Measurements from ENCODE around the gene ZNF467.

The ZNF467 gene

GRCh38 chr7:149721084-149721601, 52.2 kb downstream of the ZNF467 start:
- Histone ChIP-seq H3K4me3 (replicated peaks; ENCODE audit: insufficient read depth, low read length) (no peak overlapping the region), H3K27ac (replicated peaks) (no peak overlapping the region), H3K27me3 (ENCODE audit: insufficient read depth, poor library complexity, severe bottlenecking) (no peaks in the 10 kb centered on the region)
- DNase-seq (ENCODE audit: low read depth in 1 of 2, low spot score in 1 of 2): no peak
- TF ChIP-seq SPI1 (IDR thresholded peaks at IDR 0.05; ENCODE audit: borderline replicate concordance, low read depth) (no peak), REST (IDR thresholded peaks at IDR 0.05; ENCODE audit: insufficient replicate concordance, low read depth) (no peak), GABPA (IDR thresholded peaks at IDR 0.05; ENCODE audit: low read depth) (no peak), POLR2AphosphoS5 (IDR thresholded peaks at IDR 0.05; ENCODE audit: low read depth) (no peak)
- TF ChIP-seq, protein P1, sequence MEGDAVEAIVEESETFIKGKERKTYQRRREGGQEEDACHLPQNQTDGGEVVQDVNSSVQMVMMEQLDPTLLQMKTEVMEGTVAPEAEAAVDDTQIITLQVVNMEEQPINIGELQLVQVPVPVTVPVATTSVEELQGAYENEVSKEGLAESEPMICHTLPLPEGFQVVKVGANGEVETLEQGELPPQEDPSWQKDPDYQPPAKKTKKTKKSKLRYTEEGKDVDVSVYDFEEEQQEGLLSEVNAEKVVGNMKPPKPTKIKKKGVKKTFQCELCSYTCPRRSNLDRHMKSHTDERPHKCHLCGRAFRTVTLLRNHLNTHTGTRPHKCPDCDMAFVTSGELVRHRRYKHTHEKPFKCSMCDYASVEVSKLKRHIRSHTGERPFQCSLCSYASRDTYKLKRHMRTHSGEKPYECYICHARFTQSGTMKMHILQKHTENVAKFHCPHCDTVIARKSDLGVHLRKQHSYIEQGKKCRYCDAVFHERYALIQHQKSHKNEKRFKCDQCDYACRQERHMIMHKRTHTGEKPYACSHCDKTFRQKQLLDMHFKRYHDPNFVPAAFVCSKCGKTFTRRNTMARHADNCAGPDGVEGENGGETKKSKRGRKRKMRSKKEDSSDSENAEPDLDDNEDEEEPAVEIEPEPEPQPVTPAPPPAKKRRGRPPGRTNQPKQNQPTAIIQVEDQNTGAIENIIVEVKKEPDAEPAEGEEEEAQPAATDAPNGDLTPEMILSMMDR (IDR thresholded peaks at IDR 0.05; ENCODE audit: insufficient read depth, low read length): no peak

- no peak overlapping the region for H3K27ac ChIP-seq (replicated peaks)
Observed at GRCh38 chr7:149720372-149721083, 52.9 kb downstream of the ZNF467 start.

DNA sequence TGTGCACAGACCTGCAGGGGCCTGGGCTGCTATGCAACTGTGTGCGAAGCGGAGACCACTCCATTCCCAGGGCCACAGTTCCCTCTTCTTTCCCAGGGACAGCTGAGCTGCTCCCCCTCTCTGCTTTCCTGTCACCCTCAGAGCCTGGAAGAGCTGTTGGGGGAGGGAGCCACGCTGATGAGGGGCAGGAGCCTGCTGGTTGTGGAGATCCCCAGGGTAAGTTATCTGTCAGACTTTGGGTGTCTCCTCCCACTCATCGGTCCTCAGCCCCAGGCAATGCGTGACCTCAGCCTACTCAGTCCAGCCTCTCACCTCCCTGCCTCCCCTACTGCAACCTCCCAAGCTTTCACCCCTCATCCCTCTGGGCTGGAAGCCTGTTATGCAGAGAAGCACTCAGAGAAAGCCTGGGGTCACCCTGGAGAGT, 53.5 kb downstream of the ZNF467 start:
- no peak for TF ChIP-seq POLR2AphosphoS5 (IDR thresholded peaks at IDR 0.05; ENCODE audit: low read depth)
- no peak for TF ChIP-seq GABPA (IDR thresholded peaks at IDR 0.05; ENCODE audit: low read depth)
- TF ChIP-seq SPI1 (IDR thresholded peaks at IDR 0.05; ENCODE audit: borderline replicate concordance, low read depth): no peak
- TF ChIP-seq, protein P1 (IDR thresholded peaks at IDR 0.05; ENCODE audit: insufficient read depth, low read length): no peak
- TF ChIP-seq REST (IDR thresholded peaks at IDR 0.05; ENCODE audit: insufficient replicate concordance, low read depth): no peak
- H3K27me3 ChIP-seq (ENCODE audit: insufficient read depth, poor library complexity, severe bottlenecking): no peaks in the 10 kb centered on the region
- no peak overlapping the region for H3K4me3 ChIP-seq (replicated peaks; ENCODE audit: insufficient read depth, low read length)
- H3K27ac ChIP-seq (replicated peaks): no peak overlapping the region
- no peak for DNase-seq (ENCODE audit: low read depth in 1 of 2, low spot score in 1 of 2)

More at GRCh38 chr7:149720372-149721083, 52.9 kb downstream of the ZNF467 start:
- no peak overlapping the region for H3K4me3 ChIP-seq (replicated peaks; ENCODE audit: insufficient read depth, low read length)
- TF ChIP-seq GABPA (IDR thresholded peaks at IDR 0.05; ENCODE audit: low read depth) (no peak), REST (IDR thresholded peaks at IDR 0.05; ENCODE audit: insufficient replicate concordance, low read depth) (no peak)
- no peaks in the 10 kb centered on the region for H3K27me3 ChIP-seq (ENCODE audit: insufficient read depth, poor library complexity, severe bottlenecking)
- DNase-seq (ENCODE audit: low read depth in 1 of 2, low spot score in 1 of 2): no peak
